HG03159 (cell line): ENCODE measurements around the gene FMNL2.
"Not testable (repeated sequence)": the region's sequence is repeated elsewhere in the genome, so short reads cannot be mapped to it uniquely, and the experiment has no call there.

Experiments used
- ATAC-seq: cut with Tn5 transposase; IDR thresholded peaks from one replicate; pipeline ENCODE4 v1.9.1; 2021; ENCODE audit warnings: mild to moderate bottlenecking, moderate library complexity; ENCODE audit not compliant: unreplicated experiment

The FMNL2 gene

DNA sequence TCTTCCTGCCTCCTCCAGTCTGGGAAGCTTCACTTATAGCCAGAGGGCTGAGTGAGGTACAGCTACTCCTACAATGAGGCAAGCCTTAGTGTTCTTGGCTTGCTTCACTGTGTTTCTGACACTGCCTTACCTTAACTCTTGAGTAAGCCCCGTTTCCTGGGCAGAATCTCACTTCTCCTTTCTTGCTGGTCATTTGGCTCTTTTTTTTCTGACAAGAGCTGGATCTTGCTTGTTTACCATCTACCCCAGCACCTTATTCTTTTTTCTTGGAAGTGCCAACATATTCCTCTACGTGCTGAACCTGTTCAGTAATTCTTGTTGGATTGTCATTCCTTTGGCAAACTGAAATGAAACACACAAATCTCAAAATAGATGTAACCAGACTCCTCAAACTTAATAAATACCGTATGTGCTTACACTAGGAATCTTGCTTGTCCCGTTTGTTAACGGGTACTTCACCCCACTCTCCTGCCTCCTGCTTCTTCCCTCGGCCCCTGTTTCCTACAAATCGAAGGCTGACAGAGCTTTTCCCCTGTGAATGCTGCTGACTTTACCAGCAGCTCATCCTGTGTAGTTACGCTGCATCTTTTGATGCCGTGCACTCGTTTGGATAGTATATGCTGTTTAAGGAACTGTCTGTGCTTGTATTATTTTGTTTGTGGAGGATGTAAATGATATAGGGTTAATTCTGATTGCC is 132.2 kb downstream of the FMNL2 start:
- peak; percentile 97 for ATAC-seq

DNA sequence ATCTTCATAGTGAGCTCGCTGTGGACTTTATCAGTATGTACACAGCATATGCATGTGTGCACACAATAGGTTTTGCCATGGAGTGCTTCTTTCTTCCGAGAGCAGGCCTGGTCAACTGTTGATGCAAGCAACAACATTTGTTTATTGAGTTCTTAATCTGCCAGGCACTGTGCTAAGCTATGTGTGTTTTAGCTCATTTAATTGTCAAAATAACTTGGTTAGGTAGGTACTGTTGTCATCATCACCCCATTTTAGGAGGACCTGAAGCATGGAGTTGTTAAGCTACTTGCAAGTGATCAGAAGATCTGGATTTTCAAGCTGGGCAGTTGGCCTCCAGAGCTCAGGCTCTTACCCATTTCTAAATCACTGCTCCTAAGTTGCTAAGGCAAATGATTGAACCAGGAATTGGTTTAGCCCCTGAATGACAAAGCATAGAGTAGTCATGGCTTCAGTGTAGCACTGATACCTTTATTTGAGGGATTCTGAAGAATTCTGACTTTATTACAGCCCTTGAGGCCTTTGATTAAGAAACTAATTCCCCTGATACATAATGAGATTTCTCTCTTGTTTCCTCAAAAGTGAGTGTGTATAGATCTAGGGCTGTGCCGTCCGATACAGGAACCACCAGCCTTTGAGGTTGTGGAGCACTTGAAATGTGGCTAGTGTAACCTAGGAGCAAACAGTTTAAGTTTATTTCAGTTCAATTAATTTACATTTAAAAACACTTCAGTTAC is 132.9 kb downstream of the FMNL2 start:
- no peak for ATAC-seq

DNA sequence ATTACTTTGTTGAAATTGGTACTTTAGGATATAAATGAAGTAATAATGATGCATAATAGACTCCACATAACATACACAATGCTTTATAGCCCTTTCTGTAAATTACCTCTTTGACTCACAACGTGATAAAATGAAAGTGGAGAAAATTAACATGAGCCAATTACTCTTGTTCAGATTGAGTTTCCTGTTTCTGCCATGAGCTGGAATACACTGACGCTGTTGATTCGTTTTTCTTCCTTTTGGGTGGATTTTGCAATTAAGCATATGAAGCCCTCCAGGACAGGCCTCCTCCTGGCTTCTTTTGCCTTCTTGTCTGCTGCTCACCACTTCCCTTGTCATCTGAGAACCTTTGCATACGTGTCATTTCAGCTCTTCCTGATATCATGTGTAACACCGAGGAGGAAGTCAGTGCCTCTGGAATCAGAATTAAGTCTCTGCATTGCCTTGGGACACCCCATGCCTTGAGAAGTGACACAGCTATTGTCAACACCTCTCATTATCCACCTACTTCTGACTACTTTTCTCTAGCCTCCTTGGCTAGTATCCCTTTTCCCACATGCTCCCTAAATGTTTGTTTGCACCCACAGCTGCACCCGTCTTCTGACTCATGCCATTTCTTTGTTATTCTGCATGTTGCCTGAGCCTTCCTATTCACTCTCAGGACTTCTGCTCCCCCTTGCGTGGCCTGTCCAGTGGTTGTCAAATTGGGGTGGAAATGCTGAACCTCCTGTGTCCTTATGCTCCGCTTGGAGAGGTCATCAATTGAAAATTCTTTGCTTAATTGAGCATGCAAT is 134.1 kb downstream of the FMNL2 start:
- no peak for ATAC-seq

DNA sequence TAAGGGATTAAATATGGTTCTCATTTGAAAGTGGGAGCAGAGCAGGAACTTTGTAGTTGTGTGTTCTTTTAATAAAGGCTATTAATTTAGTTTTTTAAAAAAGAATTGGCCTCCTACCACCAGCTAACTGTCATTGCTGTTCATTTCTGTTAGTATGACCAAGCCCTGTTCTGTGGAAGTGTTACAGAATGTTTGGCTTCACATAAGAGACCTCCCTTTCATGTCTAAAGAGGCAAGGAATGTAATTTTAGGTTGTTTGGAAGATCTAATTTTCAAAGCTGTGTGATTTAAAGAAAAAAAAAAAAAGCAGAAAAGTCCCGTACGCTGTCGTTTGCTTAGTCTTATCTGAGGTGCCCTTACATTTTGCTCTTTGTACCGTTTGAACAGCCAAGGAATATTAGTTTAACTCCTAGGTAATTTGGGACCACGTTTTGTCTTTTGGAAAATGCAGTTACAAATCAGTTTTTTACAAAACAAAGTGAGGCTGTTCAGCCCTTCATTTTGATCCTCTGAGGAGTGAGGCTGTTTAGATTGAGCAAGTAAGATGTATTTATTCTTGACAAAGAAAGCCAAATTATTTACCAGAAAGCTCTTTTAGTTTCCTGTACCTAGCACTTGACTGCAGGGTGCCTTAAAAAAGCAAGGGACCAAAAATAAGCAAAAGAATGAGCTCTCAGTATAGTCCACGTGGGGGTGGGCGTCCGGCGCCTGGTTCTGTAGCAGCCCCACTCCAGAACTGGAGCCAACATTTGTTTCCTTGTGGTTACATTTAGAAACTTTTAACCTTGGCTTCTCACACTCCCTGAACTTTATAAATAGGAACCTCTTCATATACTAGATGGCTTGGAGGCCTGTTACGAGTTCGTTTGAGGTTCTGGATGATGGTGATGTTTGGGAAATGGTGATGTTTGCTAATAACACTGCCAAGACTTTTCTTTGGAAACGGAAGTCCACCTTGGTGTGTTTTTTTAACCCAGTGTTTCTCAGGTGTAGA is 136.2 kb downstream of the FMNL2 start:
- ATAC-seq, result no peak

DNA sequence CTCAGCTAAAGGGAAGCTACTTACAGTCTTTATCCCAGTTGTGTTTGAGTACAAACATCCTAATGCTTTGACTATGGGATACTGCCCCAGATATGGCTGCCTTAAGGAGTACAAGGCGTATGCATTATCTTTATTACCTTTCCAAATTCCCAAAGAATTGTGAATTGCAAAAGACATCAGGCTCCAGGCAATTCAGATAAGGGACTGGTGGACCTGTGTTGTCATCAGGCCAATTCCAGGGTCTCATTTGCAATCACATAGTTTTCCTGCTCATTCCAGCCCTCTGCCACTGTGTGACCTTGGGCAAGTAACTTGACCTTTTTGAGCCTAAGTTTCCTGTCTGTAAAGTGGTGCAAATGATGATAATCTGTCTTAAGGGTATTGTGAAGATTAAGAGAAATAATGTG is 137.5 kb downstream of the FMNL2 start:
- no peak for ATAC-seq

DNA sequence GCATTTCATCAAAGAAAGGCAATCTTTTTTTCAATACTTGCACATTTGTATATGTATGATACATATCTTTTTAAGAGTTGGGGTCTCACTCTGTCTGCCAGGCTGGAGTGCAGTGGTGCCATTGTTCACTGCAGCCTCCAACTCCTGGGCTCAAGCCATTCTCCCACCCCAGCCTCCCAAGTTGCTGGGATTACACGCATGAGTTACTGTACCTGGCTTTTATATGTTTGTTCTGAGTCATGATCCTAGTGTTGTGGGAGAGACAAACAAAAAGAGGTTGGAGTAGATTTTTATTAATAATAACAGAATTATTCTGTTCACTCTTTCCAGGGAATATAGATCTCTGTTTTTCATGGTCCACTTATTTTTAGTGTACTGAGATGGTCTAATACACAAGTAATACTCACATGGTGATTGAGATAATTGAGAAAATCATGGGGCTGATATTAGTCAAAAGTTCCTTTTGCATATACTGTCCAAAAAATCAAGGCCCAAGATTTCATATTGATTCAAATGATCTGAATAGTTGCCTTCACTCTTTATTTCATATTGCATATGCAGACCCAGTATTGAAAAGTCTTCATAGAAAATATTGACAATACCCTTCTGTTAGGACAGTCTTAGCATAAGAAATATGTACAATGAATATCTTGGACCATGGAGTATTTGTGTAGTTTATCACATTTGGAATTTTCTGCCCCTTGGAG is 138.3 kb downstream of the FMNL2 start:
- no peak for ATAC-seq

DNA sequence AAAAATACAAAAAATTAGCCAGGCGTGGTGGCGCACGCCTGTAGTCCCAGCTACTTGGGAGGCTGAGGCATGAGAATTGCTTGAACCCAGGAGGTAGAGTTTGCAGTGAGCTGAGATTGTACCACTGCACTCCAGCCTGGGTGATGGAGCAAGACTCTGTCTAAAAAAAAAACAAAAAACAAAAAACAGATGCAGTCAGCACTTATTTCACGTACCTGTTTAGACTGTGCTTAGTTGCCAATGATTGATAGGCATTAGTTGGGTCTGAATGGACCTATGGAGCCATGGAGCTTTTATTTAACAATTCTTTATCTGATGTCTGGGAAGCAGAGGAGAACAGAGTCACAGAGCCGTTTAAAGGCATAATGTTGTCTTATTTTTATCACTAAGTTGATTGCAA is 139.5 kb downstream of the FMNL2 start:
- ATAC-seq, result not testable (repeated sequence)

DNA sequence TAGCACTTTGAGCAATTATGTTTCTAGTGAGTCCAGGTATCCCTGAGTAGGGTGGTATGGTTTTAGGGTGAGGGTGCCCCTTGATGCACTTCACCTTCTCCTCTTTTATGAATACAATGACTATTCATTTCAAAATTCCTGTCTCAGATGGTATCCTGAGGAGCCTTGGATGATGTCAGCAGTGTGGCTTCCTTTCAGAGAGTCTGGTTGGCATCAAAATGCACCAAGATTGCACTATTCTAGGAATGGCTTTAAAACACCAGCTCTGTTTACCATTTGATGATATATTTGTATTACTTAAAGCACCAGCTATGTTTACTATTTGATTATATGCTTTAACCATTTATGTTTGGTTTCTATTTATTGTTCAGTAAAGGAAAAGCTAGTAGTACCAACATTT is 141.0 kb downstream of the FMNL2 start:
- ATAC-seq, result no peak

DNA sequence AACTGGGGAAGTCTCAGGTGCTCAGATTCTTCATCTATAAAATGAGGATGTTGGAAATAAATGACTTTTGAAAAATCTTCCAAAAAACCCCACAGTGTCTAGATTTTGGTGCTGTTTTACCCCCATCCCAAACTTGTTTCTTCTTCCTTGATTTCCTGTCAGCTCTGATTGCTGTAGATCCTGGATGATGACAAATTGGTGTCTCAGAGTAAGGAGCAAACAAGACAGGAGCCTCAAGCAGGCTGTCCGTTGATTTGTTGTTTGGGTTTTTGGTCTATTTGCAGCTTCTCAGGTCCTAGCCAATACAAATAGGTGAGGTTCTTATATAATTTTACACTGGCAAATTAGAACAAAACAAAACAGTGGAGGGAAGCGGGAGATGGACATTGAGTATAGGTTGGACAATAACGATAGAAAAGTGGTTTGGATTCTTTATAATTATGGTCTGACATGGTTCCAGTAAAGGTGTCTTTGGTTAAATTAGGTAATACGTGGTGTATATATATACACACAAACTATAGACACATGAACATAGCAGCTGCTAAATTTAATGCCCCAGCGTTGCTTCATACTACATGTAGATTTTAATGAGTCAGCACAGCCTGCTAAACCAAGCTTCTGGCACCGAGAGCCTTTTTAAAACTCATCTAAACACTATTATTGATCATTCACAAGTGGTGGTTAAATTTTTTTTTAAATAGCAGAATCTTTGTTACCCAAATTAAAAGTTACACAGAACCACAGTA is 142.5 kb downstream of the FMNL2 start:
- no peak for ATAC-seq

DNA sequence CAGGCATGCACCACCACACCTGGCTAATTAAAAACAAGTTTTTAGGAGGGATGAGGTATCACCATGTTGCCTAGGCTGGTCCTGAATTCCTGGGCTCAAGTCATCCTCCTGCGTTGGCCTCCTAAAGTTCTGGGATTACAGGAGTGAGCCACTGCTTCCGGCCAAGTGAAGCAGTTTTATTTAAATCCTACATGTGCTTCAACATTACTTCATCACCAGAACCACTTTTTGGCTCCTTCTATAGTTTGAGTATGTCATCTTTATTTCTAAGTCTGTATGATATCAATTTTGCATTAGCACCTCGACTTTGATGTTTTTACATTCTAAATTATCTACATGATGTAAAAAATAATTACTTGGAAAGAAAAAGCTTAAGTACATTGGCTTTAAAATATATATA is 144.3 kb downstream of the FMNL2 start:
- ATAC-seq, result no peak

DNA sequence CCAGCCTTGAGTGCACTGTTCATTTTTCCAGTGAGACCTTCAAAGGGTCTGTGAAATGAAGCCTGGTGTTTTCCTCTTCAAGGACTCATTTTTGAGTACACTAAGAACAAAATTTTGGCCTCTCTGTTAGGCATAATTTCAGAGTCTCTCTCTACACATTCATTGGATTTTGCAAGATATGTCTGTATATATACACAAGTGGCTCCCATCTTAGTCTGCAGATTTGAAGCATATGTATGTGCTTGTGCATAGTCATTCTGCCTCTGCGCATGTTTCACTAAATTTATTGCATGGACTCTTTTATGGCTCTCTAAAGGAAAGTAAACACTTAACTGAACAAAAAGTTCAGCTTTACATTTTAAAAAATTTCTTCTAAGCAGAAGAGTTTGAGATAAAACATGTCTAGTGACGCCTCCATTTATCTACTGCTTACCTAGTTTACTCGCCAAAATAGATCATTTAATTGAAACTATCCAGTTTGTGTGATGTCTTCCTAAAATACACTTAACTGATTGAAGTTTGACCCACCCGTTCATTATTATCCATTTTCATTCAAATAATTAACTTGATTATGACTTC is 145.9 kb downstream of the FMNL2 start:
- no peak for ATAC-seq

DNA sequence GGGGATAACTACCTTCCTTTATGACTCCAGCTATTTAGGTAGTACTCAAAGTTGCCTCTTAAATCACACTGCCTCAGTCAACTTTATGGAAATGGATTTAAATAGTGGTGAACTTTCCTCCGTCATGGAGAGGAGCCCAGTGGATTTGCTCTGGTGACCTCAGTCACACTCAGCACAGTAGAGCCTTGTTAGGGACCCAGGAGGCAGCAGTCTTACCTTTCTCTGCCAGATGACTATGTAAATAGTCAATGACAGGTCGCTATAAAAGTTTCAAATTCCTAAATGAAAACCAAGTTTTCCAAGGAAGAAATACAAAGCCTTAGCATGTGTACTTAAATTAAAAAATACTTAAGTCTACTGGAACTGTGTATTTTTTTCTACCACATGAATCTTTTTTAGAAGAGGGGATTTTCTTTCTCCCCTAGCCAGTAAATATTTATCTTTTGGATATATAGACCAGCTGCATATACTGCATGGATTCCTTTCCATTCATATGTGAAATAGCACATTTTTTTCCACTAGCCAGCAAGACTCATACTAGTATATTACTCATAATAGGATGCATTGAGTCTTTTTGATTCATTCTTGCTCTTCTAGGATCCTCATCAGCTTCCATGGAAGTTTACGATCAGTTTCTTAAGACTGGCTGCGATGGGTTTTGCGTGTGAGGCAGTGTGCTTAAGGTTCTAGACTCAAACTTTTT is 147.1 kb downstream of the FMNL2 start:
- no peak for ATAC-seq

DNA sequence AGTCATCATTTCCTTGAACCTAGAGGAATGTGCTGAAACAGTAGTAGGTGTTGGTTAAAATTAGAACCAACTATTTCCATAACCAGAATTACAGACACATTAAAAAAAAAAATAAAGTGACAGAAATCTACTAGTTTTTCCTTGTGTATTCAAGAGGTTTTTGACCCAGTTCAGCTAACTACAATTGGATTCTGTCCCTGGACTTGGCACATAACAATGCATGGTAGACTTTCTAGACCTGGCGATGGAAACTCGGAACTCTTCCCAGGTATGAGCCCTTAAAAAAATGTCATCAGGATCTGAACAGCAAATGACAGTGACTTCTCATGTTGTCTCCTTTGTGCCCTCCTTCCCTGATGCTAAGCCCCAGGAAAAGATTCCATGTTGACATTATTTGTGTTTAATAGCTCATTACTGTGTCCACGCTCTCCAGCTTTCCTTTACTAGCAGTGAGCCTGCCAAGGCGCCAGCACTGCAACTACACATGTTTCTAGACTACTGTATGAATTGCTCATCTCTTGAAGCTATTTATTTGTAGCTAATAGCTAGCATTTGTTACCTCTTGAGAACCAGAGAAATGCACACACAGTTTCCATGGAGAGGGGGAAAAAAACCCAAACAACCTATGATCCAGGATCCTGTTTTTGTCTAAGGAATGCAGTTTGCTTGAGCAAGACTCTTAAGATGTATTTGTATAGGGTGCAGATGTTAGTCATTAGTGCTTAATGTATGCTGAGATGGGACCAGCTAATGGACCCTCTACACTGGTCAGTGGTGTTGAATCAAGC is 148.5 kb downstream of the FMNL2 start:
- ATAC-seq, result no peak

DNA sequence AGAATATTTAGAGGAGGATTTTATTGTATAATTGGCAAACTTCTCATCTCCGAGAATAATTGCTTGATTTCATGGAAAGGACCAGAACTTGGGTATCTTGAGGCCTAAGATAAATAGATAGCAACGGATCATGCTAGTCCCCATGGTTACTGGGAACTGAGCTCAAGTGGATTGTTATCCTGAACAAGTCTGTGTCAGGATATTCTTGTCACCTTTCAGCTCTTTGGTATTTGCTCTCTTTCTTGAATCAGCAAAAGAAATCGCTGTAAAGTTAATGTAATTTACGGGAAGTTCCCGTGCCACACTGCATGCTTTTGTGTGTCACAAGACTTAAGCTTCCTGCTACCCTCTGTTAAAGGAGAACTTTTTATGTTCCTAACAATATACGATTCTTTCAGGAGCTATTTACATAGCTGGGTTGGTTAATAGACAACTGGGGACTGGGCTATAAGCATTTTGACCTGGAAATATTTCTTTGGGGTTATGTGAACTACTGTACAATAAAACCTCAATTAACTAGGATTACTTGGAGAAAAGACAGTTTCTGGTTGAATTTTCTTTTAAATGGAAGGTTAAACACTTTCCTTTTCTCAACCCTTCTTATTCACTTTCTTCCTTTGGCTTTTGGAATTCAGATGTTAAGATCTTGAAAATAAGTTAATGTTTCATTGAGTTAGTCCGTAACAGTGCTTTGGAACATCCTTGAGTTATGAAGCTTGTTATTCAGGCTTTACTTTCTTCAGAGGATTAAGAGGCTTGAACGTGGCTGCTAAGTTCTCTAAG is 151.2 kb downstream of the FMNL2 start:
- no peak for ATAC-seq

DNA sequence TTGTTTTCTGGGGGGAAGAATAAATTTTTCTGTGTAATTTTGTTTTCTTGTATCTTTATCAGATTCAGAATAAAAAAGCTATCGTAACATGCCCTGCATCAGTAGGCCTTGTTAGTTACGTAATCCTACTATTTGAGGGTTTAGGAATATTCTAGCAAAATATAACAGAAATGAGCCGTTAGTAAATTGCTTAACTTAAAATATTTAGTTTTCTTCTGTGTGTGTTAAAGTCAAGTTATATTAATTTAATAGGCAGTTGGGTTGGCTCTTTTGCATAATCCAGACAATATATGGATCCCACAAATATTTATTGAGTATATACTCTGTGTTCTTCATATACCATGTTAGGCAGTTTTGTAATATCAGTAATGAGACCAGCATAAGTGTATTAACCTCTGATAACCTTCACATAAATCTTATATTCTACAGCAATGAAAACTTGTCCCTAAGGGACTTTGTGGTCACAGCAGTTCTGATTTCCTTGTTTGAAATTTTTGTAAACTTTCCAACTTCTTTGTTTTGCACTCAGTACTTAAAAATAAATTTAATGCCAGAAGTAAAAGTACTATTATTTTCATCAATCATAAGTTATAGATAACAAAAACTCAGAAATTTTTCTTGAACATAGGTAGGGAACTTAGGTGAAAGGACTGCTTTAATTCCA is 151.9 kb downstream of the FMNL2 start:
- no peak for ATAC-seq

DNA sequence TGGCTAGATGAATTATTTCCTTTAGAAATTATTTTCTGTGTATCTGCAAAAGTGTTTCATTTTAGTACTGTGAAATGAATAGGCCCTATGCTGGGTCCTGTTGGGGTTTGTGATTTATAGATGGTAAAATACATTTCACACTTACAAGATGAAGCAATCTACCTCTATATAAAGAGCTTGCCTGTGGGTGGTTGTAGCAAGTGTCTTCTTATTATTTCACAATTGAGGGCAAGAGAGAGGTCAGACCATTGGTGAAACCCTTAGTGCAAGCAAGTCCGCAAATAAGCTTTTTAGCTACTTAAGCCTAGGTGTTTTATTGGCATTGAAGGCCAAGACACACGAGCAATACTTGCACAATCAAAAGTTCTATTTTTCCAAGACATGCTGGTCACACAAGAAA is 153.1 kb downstream of the FMNL2 start:
- ATAC-seq, result no peak
